Nephron progenitor cell (in vitro differentiated cells): ENCODE measurements around the gene EVA1A.

ENCODE experiments used
- DNase-seq: peaks from one replicate; pipeline ENCODE4 v3.0.0; 2021
- H3K27ac Mint-ChIP-seq: 2 replicates; pipeline ENCODE4 v1.8.0; 2021; ENCODE audit warnings: mild to moderate bottlenecking, moderate library complexity, mixed read lengths
- H3K27me3 Mint-ChIP-seq: 2 replicates; pipeline ENCODE4 v1.8.0; 2021; ENCODE audit warnings: mild to moderate bottlenecking, low read depth, mixed read lengths; ENCODE audit not compliant: poor library complexity
- H3K36me3 Mint-ChIP-seq: 2 replicates; pipeline ENCODE4 v1.8.0; 2021; ENCODE audit warnings: low read depth, mixed read lengths
- H3K4me1 Mint-ChIP-seq: 2 replicates; pipeline ENCODE4 v1.8.0; 2021; ENCODE audit warnings: mixed read lengths
- H3K4me3 Mint-ChIP-seq: 2 replicates; pipeline ENCODE4 v1.8.0; 2021; ENCODE audit warnings: mild to moderate bottlenecking, moderate library complexity, mixed read lengths
- H3K9me3 Mint-ChIP-seq: 2 replicates; pipeline ENCODE4 v1.8.0; 2021; ENCODE audit warnings: mild to moderate bottlenecking, moderate library complexity, mixed read lengths
- CTCF ChIP-seq: fragments of 200-600 bp; sonication (generic); IDR thresholded peaks from 2 replicates; pipeline ENCODE4 v1.5.0; 2021; ENCODE audit warnings: antibody characterized with exemption

Gene EVA1A

GRCh38 chr2:75499534-75499933 is 61.2 kb downstream of the EVA1A start:
- DNase-seq: no peak
- H3K9me3 Mint-ChIP-seq: no peaks in the 10 kb centered on the region

GRCh38 chr2:75498907-75499306 is 61.8 kb downstream of the EVA1A start:
- Mint-ChIP-seq H3K9me3 (no peaks in the 10 kb centered on the region), H3K27me3 (no peaks in the 10 kb centered on the region), H3K36me3 (peaks cover 5% of the 10 kb centered on the region), H3K4me1 (peaks cover 14% of the 10 kb centered on the region), H3K4me3 (no peak overlapping the region), H3K27ac (no peak overlapping the region)
- no peak for DNase-seq
- no peak for TF ChIP-seq CTCF

More at GRCh38 chr2:75499534-75499933, 61.2 kb downstream of the EVA1A start:
- no peak overlapping the region for H3K4me3 Mint-ChIP-seq
- H3K27me3 Mint-ChIP-seq: no peaks in the 10 kb centered on the region
- H3K27ac Mint-ChIP-seq: no peak overlapping the region
- H3K4me1 Mint-ChIP-seq: peaks cover 14% of the 10 kb centered on the region
- H3K36me3 Mint-ChIP-seq: peaks cover 8% of the 10 kb centered on the region
- TF ChIP-seq CTCF: no peak

GRCh38 chr2:75497256-75497655 is 63.5 kb downstream of the EVA1A start:
- H3K4me1 Mint-ChIP-seq: peaks cover 14% of the 10 kb centered on the region
- H3K9me3 Mint-ChIP-seq: no peaks in the 10 kb centered on the region
- H3K4me3 Mint-ChIP-seq: no peak overlapping the region
- H3K27ac Mint-ChIP-seq: no peak overlapping the region
- no peak for TF ChIP-seq CTCF
- no peaks in the 10 kb centered on the region for H3K27me3 Mint-ChIP-seq
- H3K36me3 Mint-ChIP-seq: peaks cover 6% of the 10 kb centered on the region
- no peak for DNase-seq

GRCh38 chr2:75495862-75496261 is 64.9 kb downstream of the EVA1A start:
- H3K27ac Mint-ChIP-seq: peak overlapping the region; percentile 7
- peaks cover 14% of the 10 kb centered on the region for H3K4me1 Mint-ChIP-seq
- H3K27me3 Mint-ChIP-seq: no peaks in the 10 kb centered on the region
- H3K4me3 Mint-ChIP-seq: no peak overlapping the region
- no peaks in the 10 kb centered on the region for H3K9me3 Mint-ChIP-seq
- no peak for DNase-seq
- peaks cover 6% of the 10 kb centered on the region for H3K36me3 Mint-ChIP-seq
- no peak for TF ChIP-seq CTCF

- H3K27me3 Mint-ChIP-seq: no peaks in the 10 kb centered on the region
- no peaks in the 10 kb centered on the region for H3K9me3 Mint-ChIP-seq
- H3K4me3 Mint-ChIP-seq: no peak overlapping the region
- H3K36me3 Mint-ChIP-seq: peaks cover 11% of the 10 kb centered on the region
- no peak overlapping the region for H3K27ac Mint-ChIP-seq
- no peak for TF ChIP-seq CTCF
- no peak for DNase-seq
- H3K4me1 Mint-ChIP-seq: peaks cover 14% of the 10 kb centered on the region
Observed at GRCh38 chr2:75494137-75494769, 66.5 kb downstream of the EVA1A start.

GRCh38 chr2:75493230-75493629 is 67.5 kb downstream of the EVA1A start:
- no peaks in the 10 kb centered on the region for H3K9me3 Mint-ChIP-seq
- no peak overlapping the region for H3K4me3 Mint-ChIP-seq
- no peaks in the 10 kb centered on the region for H3K27me3 Mint-ChIP-seq
- no peak for DNase-seq
- peaks cover 11% of the 10 kb centered on the region for H3K36me3 Mint-ChIP-seq
- peaks cover 14% of the 10 kb centered on the region for H3K4me1 Mint-ChIP-seq
- no peak for TF ChIP-seq CTCF
- no peak overlapping the region for H3K27ac Mint-ChIP-seq
